Neuronal stem cell (in vitro differentiated cells): Measurements from ENCODE around the gene CAMK1D.
"Not testable (repeated sequence)": the region's sequence is repeated elsewhere in the genome, so short reads cannot be mapped to it uniquely, and the experiment has no call there.

ENCODE experiments used
- DNase-seq: peaks from one replicate; pipeline ENCODE4 v3.0.0-alpha.2; 2013; ENCODE audit warnings: low spot score
- H2AFZ ChIP-seq: one replicate; pipeline ENCODE4 v1.6.1; 2013; ENCODE audit warnings: mild to moderate bottlenecking, low read length, inconsistent platforms
- H2AK5ac ChIP-seq: 2 replicates; pipeline ENCODE4 v1.6.1; 2013; ENCODE audit warnings: low read depth, mild to moderate bottlenecking, inconsistent platforms, low read length, moderate library complexity, mixed read lengths
- H2BK120ac ChIP-seq: 2 replicates; pipeline ENCODE4 v1.6.1; 2013; ENCODE audit warnings: low read depth, mild to moderate bottlenecking, inconsistent platforms, low read length, moderate library complexity, mixed read lengths
- H2BK12ac ChIP-seq: one replicate; pipeline ENCODE4 v1.6.1; 2013; ENCODE audit warnings: low read length, inconsistent platforms
- H2BK15ac ChIP-seq: 2 replicates; pipeline ENCODE4 v1.6.1; 2013; ENCODE audit warnings: mild to moderate bottlenecking, low read length, inconsistent platforms, mixed read lengths
- H2BK5ac ChIP-seq: one replicate; pipeline ENCODE4 v1.6.1; 2013; ENCODE audit warnings: inconsistent platforms, mild to moderate bottlenecking, low read length, moderate library complexity
- H3K14ac ChIP-seq: one replicate; pipeline ENCODE4 v1.6.1; 2013; ENCODE audit warnings: low read length, inconsistent platforms
- H3K18ac ChIP-seq: 2 replicates; pipeline ENCODE4 v1.6.1; 2013; ENCODE audit warnings: low read length, inconsistent platforms
- H3K23ac ChIP-seq: 2 replicates; pipeline ENCODE4 v1.6.1; 2013; ENCODE audit warnings: low read depth, mild to moderate bottlenecking, mixed read lengths, low read length, inconsistent platforms; ENCODE audit not compliant: poor library complexity
- H3K27ac ChIP-seq: replicated peaks from 3 replicates; pipeline ENCODE4 v1.5.1; 2013; ENCODE audit warnings: low read length, inconsistent platforms
- H3K27me3 ChIP-seq, 3 experiments: 2 replicates each; pipeline ENCODE4 v1.6.1; 2013; ENCODE audit warnings: low read length in 3 of 3, mild to moderate bottlenecking in 2 of 3, inconsistent platforms in 1 of 3, low read depth in 1 of 3, mixed read lengths in 1 of 3, moderate library complexity in 1 of 3; ENCODE audit not compliant: control insufficient read depth in 3 of 3, insufficient read depth in 3 of 3
- H3K36me3 ChIP-seq, 2 donors: replicated peaks in 1 of 2; 2 replicates each; pipeline ENCODE4 v1.6.1; 2013; ENCODE audit warnings: low read length in 2 of 2; ENCODE audit not compliant: control insufficient read depth in 2 of 2, insufficient read depth in 2 of 2
- H3K4ac ChIP-seq: 2 replicates; pipeline ENCODE4 v1.6.1; 2013; ENCODE audit warnings: inconsistent platforms, mild to moderate bottlenecking, low read length, moderate library complexity
- H3K4me1 ChIP-seq, 2 donors: 1 replicate in 1 of 2; 2 replicates in 1 of 2; pipeline ENCODE4 v1.6.1; 2013; ENCODE audit warnings: low read length in 2 of 2, low read depth in 1 of 2; ENCODE audit not compliant: control insufficient read depth in 2 of 2, insufficient read depth in 1 of 2
- H3K4me2 ChIP-seq: one replicate; pipeline ENCODE4 v1.6.1; 2013; ENCODE audit warnings: mild to moderate bottlenecking, low read length, inconsistent platforms; ENCODE audit not compliant: insufficient read depth, poor library complexity, severe bottlenecking
- H3K4me3 ChIP-seq, 2 donors: 2 replicates each; pipeline ENCODE4 v1.5.1; 2013; ENCODE audit warnings: low read length in 2 of 2, mild to moderate bottlenecking in 2 of 2, inconsistent platforms in 1 of 2, moderate library complexity in 1 of 2
- H3K79me1 ChIP-seq: one replicate; pipeline ENCODE4 v1.6.1; 2013; ENCODE audit warnings: low read depth, mild to moderate bottlenecking, inconsistent platforms, low read length, moderate library complexity
- H3K9ac ChIP-seq: one replicate; pipeline ENCODE4 v1.6.1; 2013; ENCODE audit warnings: mild to moderate bottlenecking, low read depth, low read length, inconsistent platforms; ENCODE audit not compliant: poor library complexity
- H3K9me3 ChIP-seq, 2 donors: replicated peaks in 1 of 2; 2 replicates each; pipeline versions ENCODE3 to v1.6.1; 2013; ENCODE audit warnings: low read length in 2 of 2, mild to moderate bottlenecking in 2 of 2, inconsistent platforms in 1 of 2, low read depth in 1 of 2, mixed read lengths in 1 of 2, moderate library complexity in 1 of 2; ENCODE audit not compliant: control insufficient read depth in 2 of 2, insufficient read depth in 1 of 2
- H4K8ac ChIP-seq: one replicate; pipeline ENCODE4 v1.6.1; 2013; ENCODE audit warnings: low read depth, mild to moderate bottlenecking, inconsistent platforms, low read length, moderate library complexity
- H4K91ac ChIP-seq: one replicate; pipeline ENCODE4 v1.6.1; 2013; ENCODE audit warnings: low read length, low read depth, mild to moderate bottlenecking, inconsistent platforms; ENCODE audit not compliant: poor library complexity
- WGBS, 2 donors: extraction: QIAGEN DNeasy Blood & Tissue Kit; methylation state at CpG; one replicate each; pipeline ENCODE4 v1.1.7; 2013; ENCODE audit warnings: missing lambda C conversion rate in 2 of 2, mixed read lengths in 1 of 2; ENCODE audit not compliant: insufficient read length in 2 of 2, insufficient replicate concordance in 1 of 2; ENCODE audit errors: extremely low coverage in 2 of 2; 5-methylcytosine and 5-hydroxymethylcytosine counted together

The CAMK1D gene

DNA sequence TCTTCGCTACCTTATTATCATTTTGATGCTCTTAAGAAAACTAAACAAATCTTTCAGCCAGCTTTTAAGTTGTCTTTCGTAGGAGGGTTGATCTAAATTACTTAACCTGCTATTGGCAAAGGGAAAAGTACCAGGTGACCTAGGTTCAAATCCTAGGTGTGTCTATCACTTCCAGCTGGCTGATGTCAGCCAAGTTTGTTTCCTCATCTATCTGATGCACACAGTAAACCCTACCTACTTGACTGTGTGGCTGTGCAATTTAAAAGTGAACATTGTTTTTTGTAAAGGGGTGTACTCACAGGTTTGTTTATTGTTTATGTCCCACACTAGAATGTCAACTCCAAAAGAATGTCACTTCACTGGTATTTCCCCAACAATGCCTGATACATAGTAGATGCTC, 21.9 kb upstream of the CAMK1D start:
- Histone ChIP-seq H3K4ac (no peak overlapping the region), H3K14ac (no peak overlapping the region), H3K4me3 (no peak overlapping the region), H3K9me3 (no peaks in the 10 kb centered on the region), H2BK15ac (no peak overlapping the region), H2BK120ac (no peak overlapping the region), H3K4me2 (no peak overlapping the region), H3K27ac (no peak overlapping the region), H2AFZ (no peak overlapping the region), H3K79me1 (no peaks in the 10 kb centered on the region), H3K23ac (no peak overlapping the region), H3K4me1 (peaks cover 0 to 4% of the 10 kb centered on the region in 2 donors), H2BK5ac (no peak overlapping the region), H3K9ac (no peak overlapping the region), H4K8ac (no peak overlapping the region), H4K91ac (no peak overlapping the region), H3K27me3 (no peaks in the 10 kb centered on the region), H2BK12ac (no peak overlapping the region), H3K18ac (no peak overlapping the region), H2AK5ac (no peak overlapping the region), H3K36me3 (no peaks in the 10 kb centered on the region)
- WGBS, 2 donors: no CpG with 5 or more reads among the region's 2 CpGs
- DNase-seq: no peak

DNA sequence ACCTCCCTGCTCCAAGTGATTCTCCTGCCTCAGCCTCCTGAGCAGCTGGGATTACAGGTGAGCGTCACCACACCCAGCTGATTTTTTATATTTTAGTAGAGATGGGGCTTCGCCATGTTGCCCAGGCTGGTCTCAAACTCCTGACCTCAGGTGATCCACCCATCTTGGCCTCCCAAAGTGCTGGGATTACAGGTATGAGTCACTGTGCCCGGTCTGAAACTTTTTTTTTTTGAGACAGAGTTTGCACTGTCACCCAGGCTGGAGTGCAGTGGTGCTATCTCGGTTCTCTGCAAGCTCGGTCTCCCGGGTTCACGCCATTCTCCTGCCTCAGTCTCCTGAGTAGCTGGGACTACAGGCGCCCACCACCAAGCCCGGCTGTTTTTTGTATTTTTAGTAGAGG, 21.0 kb upstream of the CAMK1D start:
- H3K36me3 ChIP-seq, H4K91ac ChIP-seq, DNase-seq, H3K4me1 ChIP-seq, H3K4me3 ChIP-seq, H2BK15ac ChIP-seq, H3K79me1 ChIP-seq, H2BK120ac ChIP-seq, H3K14ac ChIP-seq, H3K9ac ChIP-seq, H3K27ac ChIP-seq, H3K4me2 ChIP-seq, H2AFZ ChIP-seq, H3K23ac ChIP-seq, H3K4ac ChIP-seq, H3K18ac ChIP-seq, H3K9me3 ChIP-seq, H2BK12ac ChIP-seq, H2AK5ac ChIP-seq, H2BK5ac ChIP-seq, H3K27me3 ChIP-seq, H4K8ac ChIP-seq: not testable (repeated sequence)
- no CpG with 5 or more reads among the region's 9 CpGs for WGBS, 2 donors

DNA sequence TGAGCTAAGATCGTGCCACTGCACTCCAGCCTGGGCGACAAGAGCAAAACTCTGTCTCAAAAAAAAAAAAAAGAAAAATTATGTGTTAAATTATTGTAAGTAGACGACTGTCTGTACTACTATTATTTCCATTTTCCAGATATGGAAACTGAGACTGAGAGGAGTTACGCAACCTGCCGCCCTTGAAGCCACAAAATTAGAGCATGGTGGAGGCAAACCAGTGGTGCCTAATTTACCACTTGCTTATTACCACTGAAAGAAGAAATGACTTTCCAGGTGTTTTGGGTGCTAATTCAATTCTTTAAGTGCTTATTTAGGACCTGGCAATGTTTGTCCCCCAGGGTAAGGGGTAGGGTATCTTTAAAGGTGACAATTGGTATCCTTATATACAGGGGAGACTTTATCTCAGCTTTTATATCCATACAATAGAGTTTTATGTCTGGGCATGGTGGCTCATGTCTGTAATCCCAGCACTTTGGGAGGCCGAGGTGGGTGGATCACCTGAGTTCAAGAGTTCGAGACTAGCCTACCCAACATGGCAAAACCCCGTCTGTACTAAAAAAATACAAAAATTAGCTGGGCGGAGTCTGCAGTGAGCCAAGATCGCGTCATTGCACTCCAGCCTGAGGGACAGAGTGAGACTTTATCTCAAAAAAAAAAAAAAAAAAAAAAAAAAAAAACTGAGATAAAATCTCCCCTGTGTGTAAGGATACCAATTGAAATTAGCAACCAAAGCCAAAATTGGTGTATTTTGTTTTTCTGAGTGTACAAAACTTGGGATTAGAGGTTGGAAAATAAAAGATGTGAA, 16.6 kb upstream of the CAMK1D start:
- WGBS, 2 donors: no CpG with 5 or more reads among the region's 11 CpGs
- no peak overlapping the region for H3K4me3 ChIP-seq
- H3K4me1 ChIP-seq: peaks cover 0 to 2% of the 10 kb centered on the region in 2 donors

DNA sequence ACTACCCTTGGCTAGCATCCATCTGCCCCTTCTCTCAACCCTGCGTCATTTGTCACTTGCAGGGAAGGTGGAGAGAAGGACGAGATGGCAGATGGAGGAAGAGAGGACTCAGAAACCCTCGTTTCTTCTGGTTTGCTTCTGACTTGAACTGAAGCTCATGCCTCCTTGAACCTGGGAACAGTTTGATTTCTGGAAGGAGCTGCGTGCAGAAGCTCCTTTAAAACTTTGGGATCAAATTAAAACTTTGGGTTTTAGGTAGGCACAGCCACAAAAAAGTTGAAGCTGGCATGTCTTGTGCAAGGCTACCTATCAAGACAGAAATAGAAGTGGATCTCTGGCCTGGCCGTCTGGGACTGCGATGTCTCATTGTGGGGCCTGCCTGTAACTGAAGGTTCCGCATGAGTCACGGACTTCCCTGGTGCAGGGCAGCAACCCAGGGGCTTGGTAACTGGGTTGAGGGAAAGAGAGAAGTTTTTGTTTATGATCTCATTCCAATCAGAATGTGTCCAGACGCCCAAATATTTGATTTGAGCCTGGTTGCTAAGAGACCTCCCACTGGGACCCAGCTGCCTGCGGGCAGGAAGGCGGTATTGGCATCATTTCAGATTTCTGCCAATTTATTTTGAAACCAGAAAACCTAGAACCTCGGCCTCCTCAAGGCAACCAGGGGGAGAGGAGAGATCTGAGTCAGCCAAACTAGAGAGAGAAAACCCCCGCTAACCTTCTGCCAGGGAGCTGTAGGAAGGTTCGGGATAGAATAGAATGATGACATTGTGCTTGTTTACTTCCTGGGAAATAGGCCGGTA, 15.8 kb upstream of the CAMK1D start:
- H2AK5ac ChIP-seq: no peak overlapping the region
- no peak overlapping the region for H2BK120ac ChIP-seq
- DNase-seq: no peak
- WGBS, 2 donors: no CpG with 5 or more reads among the region's 15 CpGs
- H2BK5ac ChIP-seq: no peak overlapping the region
- H3K4me2 ChIP-seq: no peak overlapping the region
- H3K4me1 ChIP-seq: peaks cover 0 to 4% of the 10 kb centered on the region in 2 donors
- H4K8ac ChIP-seq: no peak overlapping the region
- H3K14ac ChIP-seq: no peak overlapping the region
- H3K4me3 ChIP-seq: no peak overlapping the region
- no peak overlapping the region for H3K23ac ChIP-seq
- no peak overlapping the region for H2BK15ac ChIP-seq
- no peak overlapping the region for H3K27ac ChIP-seq
- H2BK12ac ChIP-seq: no peak overlapping the region
- no peak overlapping the region for H3K18ac ChIP-seq
- no peaks in the 10 kb centered on the region for H3K27me3 ChIP-seq
- peak overlapping the region; percentile 55 for H2AFZ ChIP-seq
- no peaks in the 10 kb centered on the region for H3K36me3 ChIP-seq
- no peak overlapping the region for H3K9ac ChIP-seq
- no peak overlapping the region for H4K91ac ChIP-seq
- no peaks in the 10 kb centered on the region for H3K9me3 ChIP-seq
- H3K4ac ChIP-seq: no peak overlapping the region
- H3K79me1 ChIP-seq: no peaks in the 10 kb centered on the region

More for the DNA sequence above, 16.6 kb upstream of the CAMK1D start:
- no peak overlapping the region for H4K8ac ChIP-seq
- H3K4ac ChIP-seq: no peak overlapping the region
- H3K4me2 ChIP-seq: no peak overlapping the region
- no peak overlapping the region for H2BK15ac ChIP-seq
- no peak overlapping the region for H3K27ac ChIP-seq
- H3K14ac ChIP-seq: no peak overlapping the region
- no peaks in the 10 kb centered on the region for H3K79me1 ChIP-seq
- H4K91ac ChIP-seq: no peak overlapping the region
- H3K9ac ChIP-seq: no peak overlapping the region
- H2BK120ac ChIP-seq: no peak overlapping the region
- H3K27me3 ChIP-seq: no peaks in the 10 kb centered on the region
- H3K36me3 ChIP-seq: no peaks in the 10 kb centered on the region
- no peak overlapping the region for H3K23ac ChIP-seq
- H2BK5ac ChIP-seq: no peak overlapping the region
- no peak overlapping the region for H2AK5ac ChIP-seq
- no peak overlapping the region for H2BK12ac ChIP-seq
- no peaks in the 10 kb centered on the region for H3K9me3 ChIP-seq
- no peak for DNase-seq
- peak overlapping the region; percentile 55 for H2AFZ ChIP-seq
- no peak overlapping the region for H3K18ac ChIP-seq
